Heart left ventricle (tissue), 16 donors: ENCODE data around the gene SH3RF2. TPM values are rescaled to one million over a fixed set of nuclear protein-coding genes. Genes with fewer than 3 reads are reported as not detected.

Experiments
- ATAC-seq, 4 donors: fragments of 200-7000 bp; cut with Tn5 transposase; one replicate each; pipeline ENCODE4 v1.9.1; 2020 to 2022; ENCODE audit warnings: moderate library complexity in 4 of 4, mild to moderate bottlenecking in 3 of 4, moderate number of reproducible peaks in 1 of 4
- DNase-seq, 5 donors: peaks; one replicate each; pipeline ENCODE4 v3.0.0-alpha.2; 2020
- H3K27ac ChIP-seq, 12 donors: fragments of 200-600 bp; sonication (generic) in 4 of 12; one replicate each; pipeline versions ENCODE4 v1.5.0 to v1.8.0; 2016 to 2022; ENCODE audit warnings: mild to moderate bottlenecking in 2 of 12
- H3K27me3 ChIP-seq, 9 donors: fragments of 200-600 bp; sonication (generic) in 2 of 9; one replicate each; pipeline versions ENCODE4 v1.5.1 to v1.8.0; 2016 to 2022; ENCODE audit warnings: mild to moderate bottlenecking in 3 of 9
- H3K36me3 ChIP-seq, 9 donors: fragments of 200-600 bp; sonication (generic) in 2 of 9; one replicate each; pipeline versions ENCODE4 v1.5.0 to v1.8.0; 2018 to 2022; ENCODE audit warnings: mild to moderate bottlenecking in 2 of 9
- H3K4me1 ChIP-seq, 12 donors: fragments of 200-600 bp; sonication (generic) in 4 of 12; one replicate each; pipeline versions ENCODE4 v1.5.0 to v1.8.0; 2016 to 2022; ENCODE audit warnings: mild to moderate bottlenecking in 3 of 12
- H3K4me3 ChIP-seq, 12 donors: fragments of 200-600 bp; sonication (generic) in 4 of 12; one replicate each; pipeline versions ENCODE4 v1.5.0 to v1.8.0; 2017 to 2022; ENCODE audit warnings: mild to moderate bottlenecking in 9 of 12, moderate library complexity in 4 of 12
- H3K9me3 ChIP-seq, 12 donors: fragments of 200-600 bp; sonication (generic) in 4 of 12; one replicate each; pipeline versions ENCODE4 v1.5.0 to v1.8.0; 2016 to 2022; ENCODE audit warnings: mild to moderate bottlenecking in 1 of 12
- POLR2A ChIP-seq, 2 donors: fragments of 450-650 bp; IDR thresholded peaks; one replicate each; pipeline ENCODE4 v1.6.1; 2017; ENCODE audit warnings: antibody characterized with exemption in 2 of 2, mild to moderate bottlenecking in 2 of 2, moderate library complexity in 2 of 2
- WGBS, 4 donors: extraction: QIAGEN DNeasy Blood & Tissue Kit in 2 of 4; methylation state at CpG; one replicate each; pipeline versions ENCODE4 v1.1.5 to v1.1.7; 2013 to 2018; 5-methylcytosine and 5-hydroxymethylcytosine counted together
- intact Hi-C, 10 donors: fragments of 100-400 bp; cut with DNase I; formaldehyde crosslinking; loops; one replicate each; pipeline versions ENCODE4 v1.11.1 to v1.14.2; 2022
- polyA plus RNA-seq, 2 donors: library from polyadenylated mRNA; stranded (reverse); fragments of 200-250 nt; gene quantifications; one replicate each; pipeline ENCODE4 v1.2.3, GENCODE V29; 2013
- total RNA-seq, 9 donors: library from RNA; depleted of rRNA in 2 of 9; stranded (reverse); fragments of >200 nt in 2 of 9; fragmentation: NEBNext Ultra II Directional in 3 of 9; extraction: Animal tissue kit (Norgen Biotek cat#: 25700) in 3 of 9; gene quantifications; one replicate each; pipeline versions ENCODE4 v1.1.0 to v1.2.4, GENCODE V29; 2016 to 2023
- TF ChIP-seq, protein P1 (sequence below), 12 donors: fragments of 200-600 bp; sonication (generic) in 4 of 12; IDR thresholded peaks; one replicate each; pipeline versions ENCODE4 v1.5.0 to v1.8.0; 2018 to 2022; ENCODE audit warnings: antibody characterized with exemption in 12 of 12, mild to moderate bottlenecking in 5 of 12
- donor health status: ischemic (EF 13 %, LVEDD 7.1; RV severe dilation, severe dysfunction).
- donor health status: healthy with polysubstance abuse.
- donor health status: DM: no; HTN: yes; CAD: no.
- donor health status: DM: no; HTN: no; CAD: no.
- donor health status: ischemic (EF 25% LVEDD 6.9; RV normal size, moderate dysfunction).
- donor health status: ischemic (EF 25% LVEDD 5.7; RV mildly dilated, moderate dysfunction).
- donor health status: healthy.
- donor health status: DM: yes; HTN: yes; CAD: no.
- donor health status: ischemic (EF 35%, LVEDD 5.7; RV mildly dilated, moderate dysfunction).
- donor health status: nonischemic (EF 11% LVEDD 7.7; RV severe dilation, severe dysfunction).
- donor health status: DM: yes; HTN: yes; CAD: no.
- donor health status: PGD.
- donor health status: ischemic (EF 29% LVEDD 5.4; RV normal size, mild dysfunction).
- donor health status: nonischemic (EF 23%, LVEDD 6.1; RV moderate dilation, normal function).

SH3RF2 gene
- total and polyA plus RNA-seq, 11 donors: 31.3 to 750 (median 180) TPM

- ATAC-seq (no peak), DNase-seq (no peak)
- Histone ChIP-seq H3K36me3 (no peaks in the 10 kb centered on the region), H3K27ac (no peak overlapping the region), H3K4me3 (no peak overlapping the region), H3K4me1 (peaks cover 0 to 3% (median 0%) of the 10 kb centered on the region in 12 donors), H3K27me3 (no peaks in the 10 kb centered on the region), H3K9me3 (peaks cover 0 to 12% (median 0%) of the 10 kb centered on the region in 12 donors)
- intact Hi-C loops: no loop called here
- 60 to 69% (median 63%) methylated on average over 6 of the region's 6 CpGs for WGBS, 4 donors
- TF ChIP-seq, protein P1, sequence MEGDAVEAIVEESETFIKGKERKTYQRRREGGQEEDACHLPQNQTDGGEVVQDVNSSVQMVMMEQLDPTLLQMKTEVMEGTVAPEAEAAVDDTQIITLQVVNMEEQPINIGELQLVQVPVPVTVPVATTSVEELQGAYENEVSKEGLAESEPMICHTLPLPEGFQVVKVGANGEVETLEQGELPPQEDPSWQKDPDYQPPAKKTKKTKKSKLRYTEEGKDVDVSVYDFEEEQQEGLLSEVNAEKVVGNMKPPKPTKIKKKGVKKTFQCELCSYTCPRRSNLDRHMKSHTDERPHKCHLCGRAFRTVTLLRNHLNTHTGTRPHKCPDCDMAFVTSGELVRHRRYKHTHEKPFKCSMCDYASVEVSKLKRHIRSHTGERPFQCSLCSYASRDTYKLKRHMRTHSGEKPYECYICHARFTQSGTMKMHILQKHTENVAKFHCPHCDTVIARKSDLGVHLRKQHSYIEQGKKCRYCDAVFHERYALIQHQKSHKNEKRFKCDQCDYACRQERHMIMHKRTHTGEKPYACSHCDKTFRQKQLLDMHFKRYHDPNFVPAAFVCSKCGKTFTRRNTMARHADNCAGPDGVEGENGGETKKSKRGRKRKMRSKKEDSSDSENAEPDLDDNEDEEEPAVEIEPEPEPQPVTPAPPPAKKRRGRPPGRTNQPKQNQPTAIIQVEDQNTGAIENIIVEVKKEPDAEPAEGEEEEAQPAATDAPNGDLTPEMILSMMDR (IDR thresholded peaks at IDR 0.05): no peak
- no peak for TF ChIP-seq POLR2A (IDR thresholded peaks at IDR 0.05)
These were observed 59.8 kb downstream of the SH3RF2 start for GRCh38 chr5:145996135-145996534.

DNA sequence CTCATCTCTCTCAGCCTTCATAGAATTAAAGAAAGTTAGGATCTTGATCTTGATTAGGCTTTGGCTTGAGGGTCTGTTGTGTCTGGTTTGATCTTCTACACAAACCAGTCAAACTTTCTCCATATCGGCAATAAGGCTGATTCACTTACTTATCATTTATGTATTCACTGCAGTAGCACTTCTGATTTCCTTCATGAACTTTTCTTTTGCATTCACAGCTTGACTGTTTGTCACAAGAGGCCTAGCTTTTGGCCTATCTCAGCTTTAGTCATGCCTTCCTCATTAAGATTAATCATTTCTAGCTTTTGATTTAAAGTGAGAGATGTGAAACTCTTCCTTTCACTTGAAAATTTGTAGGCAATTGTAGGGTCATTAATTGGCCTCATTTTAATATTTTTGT, 62.8 kb downstream of the SH3RF2 start:
- TF ChIP-seq, protein P1 (IDR thresholded peaks at IDR 0.05): no peak
- TF ChIP-seq POLR2A (IDR thresholded peaks at IDR 0.05): no peak
- Histone ChIP-seq H3K9me3 (no peaks in the 10 kb centered on the region), H3K27ac (no peak overlapping the region), H3K36me3 (no peaks in the 10 kb centered on the region), H3K4me1 (peaks cover 0 to 3% (median 0%) of the 10 kb centered on the region in 12 donors), H3K4me3 (no peak overlapping the region), H3K27me3 (no peaks in the 10 kb centered on the region)
- DNase-seq (no peak), ATAC-seq (no peak)
- intact Hi-C loops: no loop called here
- WGBS, 4 donors: 76 to 91% (median 88%) methylated on average over 1 of the region's 1 CpG

DNA sequence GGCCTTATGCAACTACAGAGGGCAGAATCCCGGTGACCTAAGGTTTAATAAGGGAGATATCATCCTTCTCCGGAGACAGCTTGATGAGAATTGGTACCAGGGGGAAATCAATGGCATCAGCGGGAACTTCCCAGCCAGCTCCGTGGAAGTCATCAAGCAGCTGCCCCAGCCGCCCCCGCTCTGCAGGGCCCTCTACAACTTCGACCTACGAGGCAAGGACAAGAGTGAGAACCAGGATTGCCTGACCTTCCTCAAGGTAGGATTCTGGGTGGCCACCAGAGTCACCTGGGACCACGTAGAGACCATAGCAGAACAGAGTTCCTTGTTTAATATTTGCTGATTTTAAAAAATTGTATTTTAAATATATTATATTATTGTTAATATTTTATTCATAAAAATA, 63.7 kb downstream of the SH3RF2 start:
- no peaks in the 10 kb centered on the region for H3K9me3 ChIP-seq
- intact Hi-C loops: no loop called here
- 85 to 94% (median 92%) methylated on average over 9 of the region's 9 CpGs for WGBS, 4 donors
- DNase-seq (no peak), ATAC-seq (no peak)
- no peak overlapping the region for H3K27ac ChIP-seq
- peaks cover 0 to 3% (median 0%) of the 10 kb centered on the region in 12 donors for H3K4me1 ChIP-seq
- no peak for TF ChIP-seq POLR2A (IDR thresholded peaks at IDR 0.05)
- TF ChIP-seq, protein P1 (IDR thresholded peaks at IDR 0.05): no peak
- H3K27me3 ChIP-seq: no peaks in the 10 kb centered on the region
- H3K4me3 ChIP-seq: no peak overlapping the region
- H3K36me3 ChIP-seq: no peaks in the 10 kb centered on the region

- Histone ChIP-seq H3K9me3 (no peaks in the 10 kb centered on the region), H3K27me3 (no peaks in the 10 kb centered on the region), H3K4me1 (no peaks in the 10 kb centered on the region), H3K36me3 (no peaks in the 10 kb centered on the region), H3K27ac (no peak overlapping the region), H3K4me3 (no peak overlapping the region)
- DNase-seq (no peak), ATAC-seq (no peak)
- TF ChIP-seq, protein P1 (IDR thresholded peaks at IDR 0.05): no peak
- TF ChIP-seq POLR2A (IDR thresholded peaks at IDR 0.05): no peak
- intact Hi-C loops: no loop called here
- WGBS, 4 donors: 87 to 96% (median 92%) methylated on average over 5 of the region's 5 CpGs
These were observed 65.3 kb downstream of the SH3RF2 start for GRCh38 chr5:146001544-146002190.
